ENCODE results near the gene CCNL1.
"Not testable (repeated sequence)": the region's sequence is repeated elsewhere in the genome, so short reads cannot be mapped to it uniquely, and the experiment has no call there.

CCNL1 gene

DNA sequence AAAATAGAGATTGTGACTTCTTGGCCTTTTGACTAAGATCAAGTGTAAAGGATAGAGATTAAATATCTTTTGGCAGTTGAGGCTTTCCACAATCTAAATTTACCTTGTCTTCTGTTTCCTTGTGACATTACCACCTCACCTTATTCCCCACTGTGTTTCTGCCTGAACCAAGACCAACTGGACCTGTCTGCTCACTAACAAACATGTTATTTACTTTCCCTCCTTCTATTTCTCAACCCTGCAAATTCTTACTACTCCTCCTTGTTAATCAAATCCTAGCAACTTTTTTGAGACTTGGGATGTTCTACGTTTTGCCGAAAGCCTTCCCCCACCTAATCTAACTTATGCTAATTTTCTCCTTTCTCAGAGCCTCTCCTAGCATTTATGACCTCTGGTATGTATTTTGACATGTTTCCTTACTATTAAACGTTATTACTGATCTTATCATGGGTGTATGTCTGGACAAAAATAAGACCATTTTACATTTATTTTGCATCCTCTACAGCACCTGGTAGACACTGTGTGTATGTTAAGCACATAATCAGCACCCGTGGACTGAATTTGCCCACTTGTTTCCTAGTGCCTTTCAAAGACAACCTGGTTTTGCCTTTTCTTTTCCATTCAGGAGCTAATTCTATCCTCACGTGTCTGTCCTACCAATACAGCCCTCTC is 7.6 kb upstream of the CCNL1 start:
- DNase-seq: no peak

DNA sequence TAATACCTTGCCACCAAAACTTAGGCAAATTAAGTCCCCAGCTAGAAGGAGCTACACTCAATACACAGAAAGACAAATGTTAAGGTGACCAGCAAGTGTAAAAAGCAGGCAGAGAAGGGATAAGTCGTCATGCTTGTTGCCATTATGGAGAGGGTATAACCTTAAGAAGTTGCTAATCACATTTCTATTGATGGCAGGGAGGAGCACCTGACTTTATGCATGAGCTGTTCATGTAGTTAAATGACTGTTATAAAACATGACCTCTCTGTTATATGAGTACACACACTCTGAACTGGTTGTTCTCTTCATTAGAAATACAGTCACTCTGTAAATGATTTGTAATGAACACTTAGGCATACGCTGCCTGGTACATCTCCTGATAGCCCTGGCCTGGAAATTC is 6.6 kb upstream of the CCNL1 start:
- no peak for DNase-seq

DNA sequence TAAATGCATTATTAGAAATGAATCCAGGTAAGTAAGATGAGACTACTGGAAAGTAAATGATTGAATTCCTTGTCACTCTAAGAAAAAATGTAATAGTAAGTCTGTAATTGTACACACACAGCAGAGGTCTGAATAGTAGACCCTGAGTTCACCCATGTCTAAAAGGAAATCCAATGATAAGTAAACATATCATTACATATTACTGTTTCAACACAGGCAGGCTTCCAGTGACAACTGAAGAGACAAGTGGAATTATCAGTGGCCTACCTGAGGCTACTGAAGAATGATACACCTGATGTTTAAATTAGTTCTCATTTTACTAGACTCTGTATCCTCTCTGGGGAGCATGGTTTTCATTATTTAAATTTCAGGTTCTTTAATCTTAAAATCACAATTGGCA is 6.2 kb upstream of the CCNL1 start:
- DNase-seq: peak; percentile 42

DNA sequence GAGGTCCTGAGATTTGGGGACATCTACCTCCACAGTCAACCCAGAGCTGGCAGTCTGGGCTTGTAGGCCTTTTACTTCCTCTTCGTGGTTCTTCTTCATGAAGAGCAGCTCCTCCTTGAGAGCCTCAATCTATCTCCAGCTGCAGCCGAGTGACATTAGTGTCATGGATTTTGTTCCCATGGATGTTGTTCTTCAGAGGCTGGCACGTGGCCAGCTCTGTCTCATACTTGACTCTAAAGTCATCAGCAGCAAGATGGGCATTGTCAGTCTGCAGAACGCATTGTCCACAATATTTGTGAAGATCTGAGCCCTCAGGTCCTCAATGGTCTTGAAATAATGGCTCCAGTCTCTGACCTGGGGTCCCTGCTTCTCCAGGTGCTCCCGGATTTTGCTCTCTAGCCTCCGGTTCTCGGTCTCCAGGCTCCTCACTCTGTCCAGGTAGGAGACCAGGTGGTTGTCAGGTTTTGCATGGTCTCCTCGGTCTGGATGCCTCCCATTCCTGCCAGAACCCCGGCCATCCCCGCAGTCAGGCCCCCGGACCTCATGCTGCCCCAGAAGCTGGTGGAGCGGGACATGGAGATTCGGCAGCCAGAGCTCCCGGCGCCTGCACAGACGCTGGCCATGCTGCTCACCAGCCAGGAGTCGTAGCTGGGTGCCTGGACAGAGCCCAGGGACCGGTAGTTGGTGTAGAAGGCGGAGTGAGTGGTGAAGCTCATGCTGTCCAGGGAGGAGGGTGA is 3.4 kb upstream of the CCNL1 start:
- DNase-seq: no peak

DNA sequence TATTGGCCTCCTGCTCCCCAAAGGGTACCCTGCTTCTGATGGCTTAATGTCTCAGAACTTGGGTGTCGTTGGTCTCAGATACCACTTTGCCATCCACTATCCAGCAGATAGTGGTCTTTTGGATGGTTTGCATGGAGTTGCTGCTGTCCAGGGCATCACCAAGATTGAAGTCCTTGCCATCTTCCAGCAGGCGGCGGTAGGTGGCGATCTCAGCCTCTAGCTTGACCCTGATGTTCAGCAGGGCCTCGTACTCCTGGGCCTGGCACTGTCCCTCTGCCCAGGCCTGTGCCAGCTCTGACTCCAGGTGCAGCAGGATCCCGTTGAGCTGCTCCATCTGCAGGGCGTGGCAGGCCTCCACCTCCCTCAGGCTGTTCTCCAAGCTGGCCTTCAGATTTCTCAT is 2.7 kb upstream of the CCNL1 start:
- DNase-seq: not testable (repeated sequence)

DNA sequence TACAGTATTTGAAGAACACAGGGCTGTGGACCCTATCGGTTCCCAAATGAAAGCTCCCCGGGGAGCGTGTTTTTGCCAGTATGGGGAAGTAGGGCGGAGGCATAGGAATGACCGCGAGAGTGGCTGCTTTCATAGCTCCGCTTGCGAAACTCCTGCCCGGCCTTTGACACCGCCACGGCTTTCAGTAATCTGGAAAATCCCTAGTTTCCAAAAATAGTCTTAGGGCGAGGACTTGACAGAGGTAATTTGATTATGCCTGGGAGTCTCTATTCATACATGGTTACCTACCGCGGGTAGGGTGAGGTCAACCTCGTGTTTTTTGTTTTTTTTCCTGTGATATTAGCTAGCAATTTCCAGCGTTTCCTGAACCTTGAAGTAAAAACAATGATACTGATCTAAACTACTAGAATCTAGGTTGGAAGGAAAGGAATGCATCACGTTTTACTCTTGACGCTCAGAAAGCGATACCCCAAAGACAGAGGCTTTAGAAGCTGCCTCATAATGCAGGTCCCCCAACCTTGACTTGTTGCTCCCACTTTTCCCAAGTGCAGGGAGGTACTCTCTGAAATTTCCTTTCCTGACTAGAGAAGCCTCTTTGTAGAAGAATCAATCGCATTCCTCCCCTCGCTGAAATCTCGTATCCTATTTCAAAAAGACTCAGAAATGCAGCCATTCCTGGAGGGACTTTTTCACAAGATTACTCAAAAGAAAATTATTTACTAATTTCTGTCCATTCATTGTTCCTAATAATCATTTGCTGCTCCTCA is 894 bp upstream of the CCNL1 start:
- peak; percentile 55 for DNase-seq

DNA sequence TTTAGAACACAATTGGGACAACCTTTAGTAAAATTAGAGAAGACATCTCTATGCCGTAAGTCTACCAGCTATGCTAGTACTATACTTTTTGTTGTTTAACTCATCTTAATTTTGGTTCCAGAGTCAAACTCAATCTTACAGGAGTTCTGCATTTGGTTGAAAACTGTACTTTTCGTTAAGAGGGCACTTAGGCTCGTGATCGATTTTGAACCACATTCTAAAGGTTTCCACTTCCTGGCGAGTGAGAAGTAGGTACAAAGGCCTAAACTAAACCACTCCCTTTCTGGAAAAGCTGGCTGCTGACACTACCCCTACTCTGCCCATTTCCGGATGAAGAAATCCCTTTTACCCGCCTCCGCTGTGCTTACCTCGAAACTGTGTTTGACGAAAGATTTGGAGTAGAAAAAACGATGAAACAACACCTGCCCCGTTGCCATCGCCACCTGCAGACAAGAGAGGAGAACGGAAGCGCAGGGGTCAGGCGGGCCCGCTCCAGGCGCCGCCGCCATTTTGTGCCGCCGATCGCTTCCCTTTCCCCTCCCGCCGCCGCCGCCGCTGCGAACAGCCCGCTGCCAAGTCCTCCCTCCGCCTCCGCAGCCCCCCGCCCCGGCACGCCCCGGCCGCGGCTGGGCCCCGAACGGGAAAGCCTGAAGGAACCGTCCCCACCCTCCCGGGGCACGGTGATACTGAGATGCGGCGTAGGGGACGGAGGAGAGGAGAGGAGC is 748 bp downstream of the CCNL1 start:
- DNase-seq: peak; percentile 80

DNA sequence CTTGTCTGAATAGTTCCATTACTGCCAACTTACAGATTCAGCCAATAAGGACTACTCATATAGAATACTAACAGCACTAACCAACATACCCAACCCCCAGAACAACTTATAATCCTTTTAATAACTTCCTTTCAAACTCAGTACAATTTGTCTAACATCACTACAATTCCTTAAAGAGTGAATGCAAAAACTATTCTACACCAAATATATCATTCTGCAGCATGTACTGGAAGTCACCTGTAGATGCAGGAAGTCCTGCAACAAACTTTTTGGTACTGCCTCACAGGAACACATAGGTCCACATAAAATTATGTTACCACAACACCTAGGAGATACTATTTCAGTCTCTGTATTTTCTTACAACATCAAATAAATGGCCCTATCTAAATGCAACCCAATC is 2.1 kb downstream of the CCNL1 start:
- no peak for DNase-seq

DNA sequence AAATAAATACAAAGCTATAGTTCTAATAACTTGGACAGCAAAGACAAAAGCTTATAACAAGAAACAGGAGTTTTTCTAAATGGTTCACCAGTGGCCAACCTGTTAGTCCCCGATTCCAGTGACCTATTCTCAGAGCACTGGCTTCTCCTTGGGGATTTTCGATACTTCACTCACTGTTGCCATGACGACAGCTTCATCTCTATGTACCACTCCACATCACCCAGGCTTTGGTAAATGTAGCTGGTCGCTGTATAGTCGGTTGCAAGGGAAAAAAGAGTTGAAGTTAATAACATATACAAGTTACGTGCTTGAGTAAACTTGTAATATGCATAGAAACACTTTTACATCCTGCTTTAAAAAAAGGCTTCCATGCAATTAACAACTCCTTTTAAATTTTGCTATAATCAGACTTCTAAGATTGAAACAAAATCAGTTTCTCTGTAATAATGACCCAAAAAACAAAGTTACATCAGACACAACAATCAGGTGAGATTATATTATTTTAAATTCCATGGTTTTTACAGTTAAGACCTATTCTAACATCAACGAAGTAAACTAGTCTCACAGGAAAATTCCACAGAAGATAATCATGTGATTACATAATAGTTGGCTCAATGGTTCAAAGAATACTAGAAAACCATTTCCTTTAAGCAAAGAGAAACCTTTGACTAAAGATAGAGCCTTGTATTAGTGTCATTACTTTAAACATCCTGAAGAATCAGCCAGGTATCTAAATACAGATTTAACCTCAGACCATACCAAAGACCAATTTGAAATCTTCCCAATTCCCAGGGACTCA is 2.9 kb downstream of the CCNL1 start:
- no peak for DNase-seq

DNA sequence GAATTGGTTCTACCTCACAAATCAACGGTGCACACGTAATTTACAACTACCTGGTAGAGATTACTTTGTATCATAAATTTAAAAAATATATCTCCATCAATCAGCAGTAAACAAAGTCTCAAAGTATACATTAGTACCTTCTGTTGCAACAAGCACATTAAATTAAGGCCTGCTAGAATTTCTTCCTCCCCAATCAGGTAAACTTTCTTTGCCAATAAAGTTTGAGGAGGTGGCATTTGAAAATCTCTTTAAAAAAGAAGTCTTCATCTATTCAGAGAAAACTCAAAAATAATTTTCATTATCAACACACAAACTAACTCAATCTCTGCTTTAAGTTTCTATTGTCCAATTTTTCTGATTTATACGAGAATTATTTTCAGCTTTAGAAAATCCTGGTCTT is 4.4 kb downstream of the CCNL1 start:
- no peak for DNase-seq

DNA sequence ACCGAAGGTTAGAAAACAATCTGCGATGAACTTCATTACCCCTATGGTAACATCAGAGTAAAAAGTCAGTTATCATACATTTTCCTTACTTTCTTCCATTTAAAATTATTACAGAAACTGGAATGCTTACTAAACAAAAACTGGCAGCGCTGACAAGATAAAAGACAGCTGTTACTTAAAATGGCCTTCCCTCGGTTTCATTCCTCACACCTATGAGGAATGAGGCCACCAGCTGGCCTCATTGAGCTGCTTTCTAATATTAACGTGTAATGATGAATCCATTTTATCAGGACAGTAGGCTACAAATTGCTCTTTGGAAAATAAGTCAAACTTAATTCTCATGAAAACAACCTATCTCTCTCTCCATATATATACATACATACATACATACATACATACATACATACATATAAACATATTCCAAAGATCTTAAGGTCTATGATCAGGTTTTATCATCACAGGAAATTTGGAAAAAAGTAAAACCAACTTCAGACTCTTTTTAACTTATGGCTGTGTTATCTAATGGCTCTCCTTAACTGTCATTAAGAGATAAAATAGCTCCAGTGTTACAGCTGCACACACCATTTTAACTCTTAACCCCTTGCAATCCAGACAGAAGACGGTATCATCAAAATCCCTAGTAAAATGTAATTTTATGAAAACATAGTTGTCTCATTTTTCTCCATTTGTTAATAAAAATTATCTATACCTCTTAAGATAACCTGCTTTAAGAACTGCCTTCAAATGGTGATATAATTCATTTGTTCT is 5.2 kb downstream of the CCNL1 start:
- no peak for DNase-seq

DNA sequence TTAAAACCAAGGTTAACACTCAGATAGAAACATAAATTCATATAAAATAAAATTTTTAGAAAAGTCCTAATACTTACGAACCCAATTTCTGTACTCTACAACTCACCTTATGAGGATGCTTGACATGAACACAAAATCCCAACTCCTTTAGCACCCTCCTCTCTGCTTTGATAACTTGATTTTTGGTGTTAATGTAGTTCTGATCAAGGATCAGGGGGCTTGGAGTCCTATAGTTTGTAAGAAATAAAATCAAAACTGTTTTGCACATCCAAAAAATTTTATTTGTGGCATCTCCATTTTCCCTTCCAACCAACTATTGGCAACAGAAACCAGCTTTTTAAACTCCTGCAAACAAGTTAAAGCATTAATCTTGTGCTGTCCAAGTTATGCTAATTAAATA is 7.0 kb downstream of the CCNL1 start:
- DNase-seq: no peak

DNA sequence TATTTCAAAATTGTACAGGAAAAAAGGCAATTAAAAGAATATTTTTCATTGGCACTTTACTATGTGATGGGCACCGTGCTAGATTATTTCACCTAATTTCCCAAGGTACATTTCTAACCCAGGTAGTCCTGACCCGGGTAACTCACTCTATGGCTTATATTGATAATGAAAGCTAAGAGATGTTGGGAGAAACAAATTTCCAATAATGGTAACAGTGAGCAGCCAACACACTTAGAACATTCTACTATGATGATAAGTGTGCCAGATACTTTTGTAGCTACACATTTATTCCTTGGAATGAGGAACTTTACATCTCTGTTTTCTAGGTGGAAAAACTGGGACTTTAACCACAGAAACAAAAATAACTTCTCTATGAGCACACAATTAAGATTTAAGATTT is 7.5 kb downstream of the CCNL1 start:
- DNase-seq: no peak

DNA sequence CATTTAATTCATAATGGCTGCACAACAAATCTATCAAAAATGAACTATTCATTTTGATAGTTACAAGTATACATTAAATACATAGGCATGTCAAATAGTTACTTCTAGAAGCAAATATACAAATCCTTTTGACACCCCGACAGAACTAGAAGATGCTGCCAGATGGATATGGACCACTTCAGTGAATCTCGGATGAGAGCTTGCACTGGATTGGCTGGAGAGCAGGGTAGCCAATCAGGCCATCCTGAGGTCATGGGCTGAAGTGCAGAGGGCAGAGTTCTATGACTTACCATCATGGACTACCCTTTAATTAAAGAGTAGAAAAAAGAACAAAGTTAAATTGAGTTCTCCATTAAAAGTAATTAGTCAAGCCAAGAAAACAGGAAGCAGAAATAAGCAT is 8.3 kb downstream of the CCNL1 start:
- DNase-seq: no peak

DNA sequence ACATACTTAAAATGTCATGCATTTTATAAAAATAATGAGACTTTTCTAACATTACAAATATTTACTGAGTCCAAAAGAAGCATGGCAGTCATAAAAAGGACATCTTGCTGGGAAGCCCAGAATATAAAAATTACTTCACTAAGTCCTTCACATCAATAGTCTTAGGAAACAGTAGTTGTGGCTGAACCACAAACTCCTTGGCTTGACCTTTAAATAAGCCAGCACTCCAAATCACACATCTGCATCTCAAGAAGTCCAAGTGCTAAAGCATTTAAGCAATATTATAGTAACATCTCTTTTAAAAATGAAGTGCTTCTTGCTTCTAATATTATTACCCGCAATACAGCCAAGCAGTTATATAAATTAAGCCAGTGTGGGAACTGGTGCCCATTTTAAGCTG is 8.8 kb downstream of the CCNL1 start:
- no peak for DNase-seq

DNA sequence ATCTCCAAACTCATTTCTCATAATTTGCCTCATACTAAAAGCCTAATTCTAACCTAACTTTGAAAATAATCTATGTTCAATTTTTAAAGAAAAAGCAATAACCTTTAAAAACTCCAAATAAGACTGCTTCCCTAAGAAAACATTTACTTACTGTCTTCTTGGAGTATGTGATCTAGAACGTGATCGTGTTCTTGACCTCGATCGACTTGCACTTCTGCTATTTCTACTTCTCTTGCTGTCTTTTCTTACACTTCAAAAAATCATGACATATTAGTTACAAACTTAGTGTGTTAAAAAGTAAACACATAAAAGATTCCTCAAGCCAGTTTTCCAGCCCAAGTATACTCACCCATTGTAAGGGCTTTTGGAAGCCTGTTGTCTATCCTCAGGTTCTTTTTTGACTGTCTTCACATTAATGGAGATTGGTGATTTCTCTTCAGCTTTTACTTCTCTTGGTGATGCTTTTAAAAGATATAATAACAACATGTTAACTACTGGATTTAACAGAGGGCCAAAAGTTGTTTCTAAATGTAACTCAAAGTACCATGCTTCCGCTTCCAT is 10.7 kb downstream of the CCNL1 start:
- no peak for DNase-seq

DNA sequence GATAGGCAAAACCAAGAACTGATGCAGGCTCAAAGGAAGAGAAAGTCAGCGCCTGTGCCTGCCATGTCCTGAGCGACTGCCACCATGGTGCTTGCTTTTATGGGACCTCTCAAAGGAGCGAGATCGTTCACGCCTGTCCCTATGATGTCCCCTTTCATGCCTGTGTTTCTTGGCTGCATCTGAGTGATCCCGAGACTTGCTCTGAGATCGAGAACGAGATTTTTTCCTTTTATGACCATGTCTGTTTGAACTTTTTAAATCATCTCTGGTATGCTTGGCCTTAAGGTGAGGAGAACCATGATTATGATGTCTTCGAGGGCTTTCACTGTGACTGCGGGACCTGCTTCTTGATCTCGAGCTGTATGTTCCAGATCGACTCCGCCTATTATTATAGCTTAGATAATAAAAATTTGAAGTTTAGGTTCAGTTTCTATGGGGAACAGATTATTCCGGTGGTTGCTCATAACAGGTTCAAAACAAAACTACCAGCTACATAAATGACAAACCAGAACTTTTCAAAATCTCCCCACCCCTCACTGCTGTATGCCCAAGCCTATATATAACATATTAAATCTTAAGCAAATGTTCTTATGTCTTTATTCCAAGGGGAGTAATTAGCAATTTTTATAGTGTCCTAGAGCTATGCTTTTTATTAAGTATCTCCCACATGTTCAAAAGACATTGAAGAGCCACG is 11.6 kb downstream of the CCNL1 start:
- no peak for DNase-seq

DNA sequence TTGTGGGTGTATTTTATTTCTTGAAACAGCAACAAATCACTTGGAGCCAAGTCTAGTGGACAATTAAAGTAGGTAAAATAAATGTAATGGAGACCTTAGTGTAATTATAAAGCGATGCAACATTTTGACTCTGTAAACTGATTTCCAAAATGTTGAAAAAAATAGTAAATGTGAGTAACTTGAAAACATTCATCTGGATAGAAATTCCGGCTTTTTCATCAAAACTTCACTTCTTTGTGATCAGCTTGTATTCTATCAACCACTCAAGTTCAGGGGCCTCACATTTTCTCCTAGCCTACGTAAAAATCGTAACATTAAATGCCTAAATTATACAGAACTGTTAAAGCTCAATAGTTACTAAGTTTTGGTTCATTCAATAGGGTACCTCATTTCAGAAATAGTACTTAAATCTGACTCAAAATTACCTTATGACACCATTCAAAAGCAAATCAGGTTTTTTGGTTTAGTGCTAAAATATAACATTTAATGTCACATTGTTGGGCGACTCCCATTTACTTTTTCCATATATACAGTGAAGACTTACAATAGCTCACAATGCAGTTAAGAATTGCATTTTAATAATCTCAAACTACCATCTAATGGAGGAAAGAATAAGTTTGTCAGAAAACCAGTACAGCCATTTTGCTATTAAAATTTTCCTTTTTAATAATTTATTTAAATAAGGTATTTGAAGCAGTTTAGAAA is 12.7 kb downstream of the CCNL1 start:
- no peak for DNase-seq

DNA sequence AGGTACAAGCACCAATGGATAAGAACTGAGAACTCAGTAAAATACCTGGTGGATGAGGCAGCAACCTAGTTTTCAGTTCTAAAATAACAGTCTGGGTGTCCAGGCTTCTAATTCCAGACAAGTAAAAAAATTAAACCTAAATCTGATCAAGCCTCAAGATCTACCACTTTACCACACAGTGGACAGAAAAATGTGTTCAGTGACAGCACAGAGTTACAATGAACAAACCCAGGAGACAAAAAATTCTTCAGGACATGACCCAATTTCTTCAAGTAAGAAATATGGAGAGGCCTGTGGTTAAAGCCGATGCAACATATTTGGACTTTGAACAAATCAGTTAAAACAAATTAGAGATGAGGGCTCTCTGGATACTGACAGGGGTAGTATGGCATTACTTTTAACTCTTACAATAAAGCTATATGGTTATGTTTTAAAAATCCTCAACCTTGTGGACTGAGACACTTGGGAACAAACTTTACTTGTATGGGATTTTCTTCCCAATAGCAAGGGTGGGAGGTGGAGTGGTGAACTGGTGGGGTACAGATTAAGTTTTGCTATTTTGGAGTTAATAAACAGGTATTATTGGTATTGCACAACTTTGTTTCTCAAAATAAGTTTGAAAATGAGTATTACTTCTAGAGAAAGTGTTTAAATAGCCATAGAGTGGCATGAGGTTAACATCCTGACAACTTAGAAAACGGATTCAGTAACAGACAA is 14.2 kb downstream of the CCNL1 start:
- no peak for DNase-seq
